GM23248 (cell line): ENCODE measurements around the gene TAF6L.

Experiments used
- EZH2 ChIP-seq: fragments of 200-600 bp; sonication (generic); IDR thresholded peaks from 2 replicates; pipeline ENCODE4 v1.6.1; 2018; ENCODE audit warnings: antibody characterized with exemption, mild to moderate bottlenecking; ENCODE audit not compliant: insufficient read depth, poor library complexity, severe bottlenecking
- EZH2phosphoT487 ChIP-seq: fragments of 200-600 bp; sonication (generic); IDR thresholded peaks from 2 replicates; pipeline ENCODE4 v1.6.1; 2018; ENCODE audit warnings: antibody characterized with exemption, moderate library complexity, mild to moderate bottlenecking, low read depth; ENCODE audit not compliant: insufficient read depth

DNA sequence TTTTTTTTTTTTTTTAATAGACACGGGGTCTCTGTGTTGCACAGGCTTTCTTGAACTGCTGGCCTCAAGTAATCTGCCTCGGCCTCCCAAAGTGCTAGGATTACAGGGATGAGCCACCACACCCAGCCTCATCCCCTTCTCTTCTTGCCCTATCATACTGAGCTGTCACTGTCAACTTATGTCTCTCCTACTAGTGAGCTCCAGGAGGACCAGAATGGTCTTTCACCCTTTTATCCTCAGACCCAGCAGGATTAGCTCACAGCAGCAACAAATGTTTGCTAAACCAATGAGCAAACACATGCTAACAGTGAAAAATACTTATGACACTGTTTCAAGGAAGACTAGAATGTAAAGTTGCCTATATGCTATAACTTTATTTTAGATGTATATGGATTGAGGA is 40.5 kb downstream of the TAF6L start:
- TF ChIP-seq EZH2, result no peak
- no peak for TF ChIP-seq EZH2phosphoT487
